ENCODE measurements around the gene CRY1. TPM values are rescaled to one million over a fixed set of nuclear protein-coding genes. Genes with fewer than 3 reads are reported as not detected.

CRY1 gene
- 10.8 and 18.1 TPM in 2 replicates for total RNA-seq

DNA sequence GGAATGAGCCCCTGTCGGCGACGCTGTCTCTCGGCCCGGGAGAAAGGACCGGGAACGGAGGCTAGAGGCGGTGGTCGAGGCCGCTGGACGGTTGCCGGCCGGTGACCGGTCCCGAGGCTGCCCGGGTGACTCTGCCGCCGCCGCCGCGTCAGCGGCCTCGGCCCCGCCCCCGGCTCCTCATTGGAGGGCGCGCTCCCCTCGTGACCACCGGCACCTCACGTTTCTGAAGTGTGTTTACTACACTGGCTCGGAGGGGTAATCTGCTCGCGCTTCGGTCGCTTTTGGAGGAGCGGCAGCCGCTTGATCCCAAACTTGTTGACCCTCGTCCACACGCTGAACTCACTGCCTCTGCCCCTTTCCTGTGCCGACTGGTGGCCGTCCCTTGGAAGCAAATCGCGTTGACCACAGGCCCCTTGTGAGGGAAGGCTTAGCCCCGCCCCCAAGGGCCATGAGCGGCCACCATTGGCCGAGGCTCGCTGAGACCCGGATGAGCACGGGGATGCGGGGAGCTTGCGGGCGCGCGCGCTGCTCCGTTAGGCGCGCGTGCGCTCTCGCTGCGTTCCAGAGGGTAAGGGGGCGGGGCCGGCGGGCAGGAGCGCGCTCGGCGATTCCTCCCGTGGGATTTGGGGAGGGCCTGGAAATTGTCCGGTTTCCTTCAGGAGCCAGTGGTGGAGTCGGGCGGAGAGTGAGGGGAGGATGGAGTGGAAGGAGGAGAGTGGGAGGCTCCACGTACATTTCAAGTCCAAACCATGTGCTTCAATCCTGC lies at the start of gene CRY1:
Gene CRY1, minus strand, starts transcription at position 133 of the 766 bp plus-strand sequence. CDS start 588 bp downstream, outside the sequence.
- Histone ChIP-seq H3K36me3 (ENCODE audit: control insufficient read depth, insufficient read depth, low read length) (no peaks in the 10 kb centered on the region), H3K27me3 (ENCODE audit: control insufficient read depth, insufficient read depth, low read length) (no peaks in the 10 kb centered on the region), H3K4me3 (ENCODE audit: low read depth, low read length) (peak within 1 kb of the TSS; percentile 70)
- TF ChIP-seq, protein P1, sequence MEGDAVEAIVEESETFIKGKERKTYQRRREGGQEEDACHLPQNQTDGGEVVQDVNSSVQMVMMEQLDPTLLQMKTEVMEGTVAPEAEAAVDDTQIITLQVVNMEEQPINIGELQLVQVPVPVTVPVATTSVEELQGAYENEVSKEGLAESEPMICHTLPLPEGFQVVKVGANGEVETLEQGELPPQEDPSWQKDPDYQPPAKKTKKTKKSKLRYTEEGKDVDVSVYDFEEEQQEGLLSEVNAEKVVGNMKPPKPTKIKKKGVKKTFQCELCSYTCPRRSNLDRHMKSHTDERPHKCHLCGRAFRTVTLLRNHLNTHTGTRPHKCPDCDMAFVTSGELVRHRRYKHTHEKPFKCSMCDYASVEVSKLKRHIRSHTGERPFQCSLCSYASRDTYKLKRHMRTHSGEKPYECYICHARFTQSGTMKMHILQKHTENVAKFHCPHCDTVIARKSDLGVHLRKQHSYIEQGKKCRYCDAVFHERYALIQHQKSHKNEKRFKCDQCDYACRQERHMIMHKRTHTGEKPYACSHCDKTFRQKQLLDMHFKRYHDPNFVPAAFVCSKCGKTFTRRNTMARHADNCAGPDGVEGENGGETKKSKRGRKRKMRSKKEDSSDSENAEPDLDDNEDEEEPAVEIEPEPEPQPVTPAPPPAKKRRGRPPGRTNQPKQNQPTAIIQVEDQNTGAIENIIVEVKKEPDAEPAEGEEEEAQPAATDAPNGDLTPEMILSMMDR (IDR thresholded peaks at IDR 0.05; ENCODE audit: insufficient read depth, low read length, severe bottlenecking), result no peak
- DNase-seq (ENCODE audit: low read depth) (peak; percentile 86), FAIRE-seq (no peak)

DNA sequence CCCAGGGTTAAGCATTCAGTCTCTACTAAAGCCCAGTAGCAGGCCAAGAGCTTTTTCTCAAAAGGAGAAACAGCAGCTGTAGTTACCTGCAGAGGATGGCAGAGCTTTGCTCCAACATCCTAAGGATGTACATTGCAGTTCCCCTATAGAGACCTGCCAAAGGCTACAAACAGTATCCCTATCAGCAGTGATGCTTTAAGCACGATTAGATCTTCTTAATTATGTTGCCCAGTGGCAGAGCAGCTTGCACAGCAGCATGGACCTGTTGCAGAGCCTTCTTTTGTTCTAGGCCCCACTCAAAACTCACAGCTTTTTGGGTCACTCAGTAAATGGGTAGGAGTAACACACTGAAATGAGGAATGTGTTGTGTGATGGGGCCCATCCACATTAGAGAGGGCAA lies 46.4 kb upstream of the CRY1 start:
- peak; percentile 83 for FAIRE-seq
- H3K36me3 ChIP-seq (ENCODE audit: control insufficient read depth, insufficient read depth, low read length), result no peaks in the 10 kb centered on the region

DNA sequence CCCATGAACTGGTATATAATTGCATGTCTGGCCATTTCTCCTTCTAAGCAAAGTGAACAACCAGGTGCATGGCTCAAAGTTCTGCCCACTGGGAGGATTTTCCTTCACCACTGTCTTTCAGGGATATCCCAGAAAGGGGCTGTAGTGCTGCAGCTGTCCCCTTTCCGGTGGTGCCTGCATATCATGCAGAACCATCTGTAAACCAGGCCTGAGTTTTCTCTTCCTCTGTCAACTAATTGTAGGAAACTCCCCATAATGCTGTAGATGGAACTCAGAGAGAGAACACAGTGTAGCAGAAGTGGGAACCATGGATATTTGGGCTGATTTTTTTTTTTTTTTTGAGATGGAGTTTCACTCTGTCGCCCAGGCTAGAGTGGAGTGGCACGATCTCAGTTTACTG lies 45.6 kb upstream of the CRY1 start:
- H3K4me3 ChIP-seq (ENCODE audit: low read depth, low read length), result no peak overlapping the region
- no peaks in the 10 kb centered on the region for H3K36me3 ChIP-seq (ENCODE audit: control insufficient read depth, insufficient read depth, low read length)
- H3K27me3 ChIP-seq (ENCODE audit: control insufficient read depth, insufficient read depth, low read length), result no peaks in the 10 kb centered on the region
- TF ChIP-seq, protein P1 (IDR thresholded peaks at IDR 0.05; ENCODE audit: insufficient read depth, low read length, severe bottlenecking), result no peak
- FAIRE-seq, result no peak
- no peak for DNase-seq (ENCODE audit: low read depth)

More for the DNA sequence above, 46.4 kb upstream of the CRY1 start:
- Histone ChIP-seq H3K4me3 (ENCODE audit: low read depth, low read length) (no peak overlapping the region), H3K27me3 (ENCODE audit: control insufficient read depth, insufficient read depth, low read length) (no peaks in the 10 kb centered on the region)
- TF ChIP-seq, protein P1 (IDR thresholded peaks at IDR 0.05; ENCODE audit: insufficient read depth, low read length, severe bottlenecking), result no peak
- DNase-seq (ENCODE audit: low read depth), result no peak

DNA sequence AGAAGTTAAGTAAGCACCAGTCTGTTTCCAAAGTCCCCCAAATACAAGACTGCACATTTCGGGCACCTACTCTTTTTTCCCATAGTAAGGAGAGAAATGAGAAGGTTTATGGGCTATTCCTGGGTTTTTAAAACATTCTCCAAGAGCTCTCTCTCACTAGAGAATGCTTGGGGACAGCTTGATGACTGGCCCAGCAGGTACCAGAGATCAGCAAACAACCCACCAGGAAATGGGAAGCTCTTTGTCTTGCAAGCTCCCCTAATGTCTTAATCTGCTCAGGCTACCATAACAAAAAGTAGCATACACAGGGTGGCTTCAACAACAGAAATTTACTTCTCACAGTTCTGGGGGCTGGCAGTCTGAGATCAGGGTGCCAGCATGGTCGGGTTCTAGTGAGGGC lies 41.8 kb upstream of the CRY1 start:
- no peaks in the 10 kb centered on the region for H3K27me3 ChIP-seq (ENCODE audit: control insufficient read depth, insufficient read depth, low read length)
- TF ChIP-seq, protein P1 (IDR thresholded peaks at IDR 0.05; ENCODE audit: insufficient read depth, low read length, severe bottlenecking), result no peak
- FAIRE-seq (no peak), DNase-seq (ENCODE audit: low read depth) (no peak)
- no peak overlapping the region for H3K4me3 ChIP-seq (ENCODE audit: low read depth, low read length)
- H3K36me3 ChIP-seq (ENCODE audit: control insufficient read depth, insufficient read depth, low read length), result no peaks in the 10 kb centered on the region

DNA sequence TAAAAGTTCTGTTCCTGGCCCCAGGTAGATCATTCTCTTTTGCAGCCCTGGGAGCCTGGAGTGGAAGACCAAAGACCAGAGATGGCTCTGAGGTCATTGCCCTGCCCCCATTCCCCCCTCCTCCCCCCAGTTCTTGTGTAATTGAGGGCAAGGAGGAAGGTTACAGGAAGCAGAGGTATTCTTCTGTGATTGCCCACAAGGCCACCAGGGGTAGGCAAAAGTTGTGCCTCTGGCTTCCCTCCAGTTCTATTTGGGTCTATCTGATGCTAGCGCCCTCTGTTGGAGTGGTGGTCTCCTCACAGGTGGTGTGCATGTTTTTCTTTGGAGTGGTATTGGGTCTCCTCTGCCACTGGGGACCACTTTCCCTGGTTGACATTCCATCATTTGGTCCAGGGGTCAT lies 41.2 kb upstream of the CRY1 start:
- no peaks in the 10 kb centered on the region for H3K27me3 ChIP-seq (ENCODE audit: control insufficient read depth, insufficient read depth, low read length)
- TF ChIP-seq, protein P1 (IDR thresholded peaks at IDR 0.05; ENCODE audit: insufficient read depth, low read length, severe bottlenecking), result peak; percentile 32
- no peaks in the 10 kb centered on the region for H3K36me3 ChIP-seq (ENCODE audit: control insufficient read depth, insufficient read depth, low read length)
- no peak for DNase-seq (ENCODE audit: low read depth)
- no peak overlapping the region for H3K4me3 ChIP-seq (ENCODE audit: low read depth, low read length)
- FAIRE-seq, result no peak

DNA sequence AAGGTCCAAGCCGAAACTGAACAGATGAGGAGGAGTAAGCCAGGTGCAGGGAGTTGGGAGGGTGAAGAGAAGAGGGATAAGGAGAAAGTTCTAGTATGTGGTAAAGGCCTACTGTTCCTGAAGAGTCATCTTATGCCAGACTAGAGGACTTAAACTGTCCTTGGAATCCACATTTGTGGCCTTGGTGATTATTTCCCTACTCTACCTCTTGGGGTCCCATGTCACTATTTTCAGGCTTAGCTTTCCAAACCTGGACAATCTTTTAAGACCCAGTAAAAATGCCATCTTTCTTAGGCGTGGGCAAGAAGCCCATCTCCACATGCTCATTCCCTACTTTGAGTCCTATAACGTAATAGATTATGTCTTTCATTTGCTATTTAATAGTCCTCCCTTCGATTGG lies 40.1 kb upstream of the CRY1 start:
- TF ChIP-seq, protein P1 (IDR thresholded peaks at IDR 0.05; ENCODE audit: insufficient read depth, low read length, severe bottlenecking), result no peak
- Histone ChIP-seq H3K4me3 (ENCODE audit: low read depth, low read length) (no peak overlapping the region), H3K27me3 (ENCODE audit: control insufficient read depth, insufficient read depth, low read length) (no peaks in the 10 kb centered on the region), H3K36me3 (ENCODE audit: control insufficient read depth, insufficient read depth, low read length) (no peaks in the 10 kb centered on the region)
- no peak for DNase-seq (ENCODE audit: low read depth)
- no peak for FAIRE-seq
